ENCODE results near the gene ACAA1.

- no peak for TF ChIP-seq CTCF (IDR thresholded peaks at IDR 0.05 in 4 of 5, conservative IDR thresholded peaks at IDR 0.05 in 1 of 5)
- no peak for TF ChIP-seq POLR2A (IDR thresholded peaks at IDR 0.05)
Observed at GRCh38 chr3:38177181-38177580, 40.3 kb upstream of the ACAA1 start.
